Activated CD8-positive, alpha-beta memory T cell treated with anti-CD3 and anti-CD28 coated beads, Interleukin-2, amount 50 U/mL, for 1 hour (primary cell): ENCODE results near the gene SLC22A7.

Experiments
- DNase-seq: peaks from one replicate; pipeline ENCODE4 v3.0.0-alpha.2; 2020; ENCODE audit errors: extremely low read depth

SLC22A7 gene

GRCh38 chr6:43267619-43268354, 30.3 kb upstream of the SLC22A7 start:
- DNase-seq: no peak

DNA sequence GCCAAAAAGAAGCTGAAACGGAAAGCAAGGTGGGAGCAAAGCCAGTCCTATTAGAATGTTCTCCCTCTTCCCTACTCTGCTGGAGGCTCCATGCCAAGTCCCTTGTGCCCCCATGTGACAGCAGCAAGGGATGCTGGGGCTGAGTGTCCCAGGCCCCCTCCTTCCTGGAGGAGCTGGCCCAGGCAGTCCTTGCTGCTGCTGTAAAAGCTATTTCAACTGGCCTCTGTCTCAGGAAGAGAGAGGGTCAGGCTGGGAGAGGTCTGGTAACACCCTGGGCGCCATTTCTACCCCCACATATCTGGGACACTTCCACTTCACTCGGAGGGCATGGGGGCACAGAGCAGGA, 29.7 kb upstream of the SLC22A7 start:
- DNase-seq: no peak

- DNase-seq: no peak
Observed at GRCh38 chr6:43268782-43269272, 29.2 kb upstream of the SLC22A7 start.

- no peak for DNase-seq
Observed at GRCh38 chr6:43269273-43270007, 28.6 kb upstream of the SLC22A7 start.

- DNase-seq: no peak
Observed at GRCh38 chr6:43271103-43271815, 26.8 kb upstream of the SLC22A7 start.

- DNase-seq: no peak
Observed at GRCh38 chr6:43271944-43272343, 26.1 kb upstream of the SLC22A7 start.

DNA sequence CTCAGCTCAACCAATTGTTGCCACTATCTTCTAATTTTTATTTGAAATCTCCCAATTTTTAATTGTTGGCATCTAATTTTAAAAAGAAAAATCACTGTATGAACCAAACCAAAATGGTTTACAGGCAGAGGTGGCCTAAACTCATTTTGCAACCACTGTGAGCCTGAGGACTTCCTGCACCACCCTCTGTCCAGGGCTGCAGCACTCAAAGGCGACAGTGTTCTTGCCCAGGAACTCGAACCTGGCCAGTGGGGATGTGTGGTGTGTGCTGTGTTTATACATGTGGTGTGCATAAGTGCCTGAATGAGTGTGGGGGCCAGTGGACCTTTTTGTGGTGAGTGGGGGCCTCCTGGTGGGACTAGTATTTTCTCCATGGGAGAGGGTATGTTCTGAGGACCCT, 24.4 kb upstream of the SLC22A7 start:
- DNase-seq: no peak

GRCh38 chr6:43274127-43274915, 23.7 kb upstream of the SLC22A7 start:
- no peak for DNase-seq

- no peak for DNase-seq
Observed at GRCh38 chr6:43274916-43275597, 23.0 kb upstream of the SLC22A7 start.

DNA sequence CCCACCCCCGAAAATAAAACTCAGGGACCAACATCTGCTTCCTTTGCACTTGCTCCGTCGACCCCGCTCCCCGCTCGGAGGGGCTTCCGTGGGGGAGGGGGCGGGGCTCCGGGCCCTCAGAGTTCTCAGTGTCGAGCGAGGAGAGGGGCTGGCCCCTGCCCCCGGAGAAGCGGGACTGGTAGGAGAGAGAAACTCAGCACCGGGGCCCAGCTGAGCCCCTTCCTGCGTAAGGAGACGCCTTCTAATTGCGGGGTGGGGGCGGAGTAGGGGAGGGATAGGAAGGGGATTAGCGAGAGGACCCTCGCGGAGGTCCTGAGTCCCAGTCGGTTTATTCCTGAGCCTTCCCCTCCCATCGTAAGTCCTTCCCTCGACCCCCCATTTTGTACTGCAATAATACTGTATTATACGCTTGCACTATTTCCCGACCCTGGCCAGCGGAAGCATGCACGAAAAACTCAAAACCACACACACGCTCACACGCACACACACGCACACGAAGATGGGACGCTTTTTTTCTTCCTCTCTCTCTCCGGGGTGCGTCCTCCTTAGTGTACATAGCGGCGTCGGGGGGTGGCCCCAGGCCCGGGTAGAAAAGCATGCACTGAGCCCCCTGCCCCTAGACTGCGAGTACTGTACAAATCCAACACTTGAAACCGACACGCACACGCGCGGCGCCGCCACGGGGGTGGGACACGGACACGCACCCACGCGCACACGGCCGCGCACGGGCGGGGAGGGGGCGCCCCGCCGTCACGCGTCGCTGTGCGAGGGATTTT, 22.1 kb upstream of the SLC22A7 start:
- DNase-seq: no peak

DNA sequence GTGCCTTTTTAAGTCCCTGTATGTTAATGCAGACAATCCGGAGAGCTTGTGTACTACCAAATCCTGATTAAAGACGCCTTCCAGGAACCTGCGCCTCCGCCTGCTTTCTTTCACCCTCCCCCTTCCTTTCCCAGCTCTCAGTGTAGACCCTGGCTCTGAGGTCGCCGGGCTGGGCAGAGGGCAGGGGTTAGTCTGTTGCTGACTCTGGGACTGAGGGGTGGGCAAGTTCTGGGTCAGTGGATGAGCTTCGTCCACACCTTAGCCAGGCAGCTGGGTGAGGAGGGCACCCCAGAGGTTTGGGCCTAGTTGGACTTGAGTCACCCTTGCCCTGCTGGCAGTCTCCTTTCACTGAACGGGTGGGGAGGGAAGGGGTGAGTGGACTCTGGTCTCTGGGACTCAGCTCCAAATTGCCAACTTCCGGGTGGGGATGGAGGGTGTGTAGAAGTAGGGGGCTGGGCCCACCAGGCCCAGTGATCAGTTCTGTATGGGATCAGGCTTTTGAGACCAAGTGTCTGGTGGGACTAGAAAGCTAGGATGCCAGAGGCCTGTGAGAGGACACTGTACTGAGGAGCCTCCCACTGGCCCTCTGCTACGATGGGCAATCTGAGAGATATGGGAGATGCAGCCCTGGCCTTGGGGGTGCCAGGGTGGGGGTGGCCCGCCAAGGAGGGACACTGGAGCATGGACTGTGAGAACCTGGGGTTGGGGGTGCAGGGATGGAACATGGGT, 21.3 kb upstream of the SLC22A7 start:
- DNase-seq: no peak

DNA sequence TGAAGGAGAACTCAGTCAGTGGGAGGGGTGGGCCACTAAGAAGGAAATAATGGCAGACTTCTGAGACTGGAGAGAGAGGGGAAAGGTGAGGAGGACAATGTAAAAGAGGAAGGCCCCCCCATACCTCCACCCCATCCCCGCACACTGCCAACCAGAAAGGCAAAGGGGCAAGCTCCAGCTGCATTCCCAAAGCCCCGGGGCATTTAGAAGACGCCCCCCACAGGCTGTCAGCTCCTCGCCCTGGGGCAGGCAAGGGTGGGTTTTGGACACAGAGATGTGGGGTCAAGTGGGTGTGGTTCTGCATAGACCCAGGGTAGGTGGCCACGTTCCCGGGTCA, 20.8 kb upstream of the SLC22A7 start:
- DNase-seq: no peak

- DNase-seq: no peak
Observed at GRCh38 chr6:43277643-43278523, 20.2 kb upstream of the SLC22A7 start.

DNA sequence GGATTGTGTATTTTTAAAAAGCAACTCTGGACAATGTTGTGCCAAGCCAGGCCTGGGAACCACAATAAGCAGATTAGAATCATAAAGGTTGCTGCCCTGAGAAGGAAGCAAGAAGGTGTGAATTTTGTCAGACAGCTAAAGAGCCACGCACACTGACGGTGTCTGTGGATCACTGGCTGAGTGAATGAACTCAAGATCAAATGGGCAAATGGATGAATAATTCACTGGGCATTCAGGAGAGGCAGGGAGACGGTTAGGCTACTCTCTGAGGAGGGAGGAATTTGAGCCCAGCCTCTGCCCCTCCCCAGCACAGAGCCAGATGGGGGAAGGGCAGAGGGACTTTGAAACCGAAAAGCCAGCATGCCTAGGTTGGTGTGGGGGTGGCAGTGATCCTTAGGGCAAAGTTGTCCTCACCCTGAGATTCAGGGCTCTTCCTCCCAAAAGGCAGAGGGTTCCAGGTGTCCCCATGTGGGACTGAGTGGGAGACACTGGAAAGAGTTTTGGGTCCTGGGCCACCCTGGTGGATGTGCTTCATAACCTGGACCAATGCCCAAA, 19.5 kb upstream of the SLC22A7 start:
- DNase-seq: no peak

DNA sequence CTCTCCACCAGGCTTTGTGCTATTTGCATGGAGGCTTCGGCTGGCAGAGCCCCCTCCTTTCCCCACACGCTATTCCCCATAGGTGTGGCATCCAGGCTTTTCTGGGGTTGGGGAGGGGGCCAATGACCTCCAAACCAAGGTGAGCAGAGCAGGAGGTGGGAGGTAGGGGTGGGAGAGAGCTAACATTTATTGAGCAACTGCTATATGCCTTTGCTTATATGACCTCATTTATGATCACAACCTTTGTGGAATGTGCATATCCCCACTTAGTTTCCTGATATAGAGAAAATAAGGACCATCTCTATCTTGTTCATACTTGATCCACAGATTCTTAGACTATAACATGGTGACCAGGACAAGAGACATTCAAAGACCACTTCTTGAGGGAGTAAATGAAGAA, 17.8 kb upstream of the SLC22A7 start:
- no peak for DNase-seq

DNA sequence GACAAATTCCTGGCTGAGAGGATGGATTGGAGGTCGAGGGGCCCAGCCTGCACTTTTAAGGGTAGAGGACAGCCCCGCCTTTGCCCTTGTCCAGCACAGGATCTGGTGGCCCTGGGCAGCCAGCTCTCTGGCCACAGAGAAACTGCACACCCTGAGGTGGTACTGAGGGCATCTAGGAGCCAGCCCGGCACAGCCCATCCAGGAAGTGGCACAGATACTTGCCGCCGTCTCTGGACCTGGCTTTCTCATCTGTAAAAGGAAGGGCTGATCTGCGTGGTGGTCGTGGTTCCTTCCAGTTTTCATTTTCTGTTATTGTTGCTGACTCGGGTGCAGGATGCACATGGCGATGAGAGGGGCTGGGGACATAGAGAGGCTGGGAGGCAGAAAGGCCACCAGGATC, 16.0 kb upstream of the SLC22A7 start:
- DNase-seq: no peak

- no peak for DNase-seq
Observed at GRCh38 chr6:43282636-43283513, 15.2 kb upstream of the SLC22A7 start.

DNA sequence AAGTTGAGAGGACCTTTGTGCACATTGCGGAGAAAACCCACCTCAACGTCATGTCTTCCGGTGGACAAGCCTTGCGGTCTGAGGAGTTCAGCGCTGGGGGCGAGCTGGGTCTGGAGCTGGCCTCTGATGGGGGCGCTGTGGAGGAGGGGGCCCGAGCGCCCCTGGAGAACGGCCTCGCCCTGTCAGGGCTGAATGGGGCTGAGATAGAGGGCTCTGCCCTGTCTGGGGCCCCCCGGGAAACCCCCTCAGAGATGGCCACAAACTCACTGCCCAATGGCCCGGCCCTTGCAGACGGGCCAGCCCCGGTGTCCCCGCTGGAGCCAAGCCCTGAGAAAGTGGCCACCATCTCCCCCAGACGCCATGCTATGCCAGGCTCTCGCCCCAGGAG, 14.6 kb upstream of the SLC22A7 start:
- DNase-seq: no peak
